ENCODE data around the gene CACNA1G. TPM values are rescaled to one million over a fixed set of nuclear protein-coding genes. Genes with fewer than 3 reads are reported as not detected.

Gene CACNA1G
- total and polyA plus RNA-seq, 8 donors, result 0.50 to 38.2 (median 19.5) TPM

- no peak overlapping the region for H3K27ac ChIP-seq
- H3K27me3 ChIP-seq, result no peaks in the 10 kb centered on the region
- peaks cover 0 to 5% of the 10 kb centered on the region in 2 donors for H3K4me1 ChIP-seq
- intact Hi-C loops (cut with DNase I), result no loop called here
- no peak for TF ChIP-seq CTCF (IDR thresholded peaks at IDR 0.05)
- no peaks in the 10 kb centered on the region for H3K36me3 ChIP-seq
- DNase-seq (peak in 1 of 4 donors; percentile 42), ATAC-seq (no peak)
- no peak overlapping the region for H3K4me3 ChIP-seq
- H3K9me3 ChIP-seq, result no peaks in the 10 kb centered on the region
Observed at GRCh38 chr17:50514936-50515702, 45.4 kb upstream of the CACNA1G start.

DNA sequence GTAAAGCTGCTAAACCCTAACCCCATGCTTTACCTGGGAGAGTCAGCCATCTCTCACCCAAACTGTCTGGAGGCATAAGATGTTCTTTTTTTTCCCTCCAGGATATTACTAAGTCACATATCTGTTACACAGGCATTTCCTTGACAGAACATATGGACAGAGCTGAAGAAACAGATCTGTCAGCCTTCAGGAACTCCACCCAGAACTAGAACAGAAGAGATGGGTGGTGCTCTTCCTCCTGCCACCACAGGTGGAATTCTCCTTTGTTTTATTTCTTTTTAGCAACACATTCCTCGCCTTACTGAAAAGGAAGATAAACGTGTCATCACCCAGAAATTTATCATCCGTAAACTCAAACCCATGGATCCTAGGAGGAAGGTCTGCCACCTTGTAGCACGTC, 43.5 kb upstream of the CACNA1G start:
- DNase-seq (no peak), ATAC-seq (no peak)
- Histone ChIP-seq H3K36me3 (no peaks in the 10 kb centered on the region), H3K27me3 (no peaks in the 10 kb centered on the region), H3K27ac (no peak overlapping the region), H3K4me3 (no peak overlapping the region), H3K9me3 (no peaks in the 10 kb centered on the region), H3K4me1 (no peaks in the 10 kb centered on the region)
- intact Hi-C loops (cut with DNase I), result no loop called here
- no peak for TF ChIP-seq CTCF (IDR thresholded peaks at IDR 0.05)

- Histone ChIP-seq H3K27ac (no peak overlapping the region), H3K27me3 (no peaks in the 10 kb centered on the region), H3K36me3 (no peaks in the 10 kb centered on the region), H3K9me3 (no peaks in the 10 kb centered on the region), H3K4me1 (no peaks in the 10 kb centered on the region), H3K4me3 (no peak overlapping the region)
- intact Hi-C loops (cut with DNase I), result no loop called here
- TF ChIP-seq CTCF (IDR thresholded peaks at IDR 0.05), result no peak
- ATAC-seq (no peak), DNase-seq (peak in 1 of 4 donors; percentile 5)
Observed at GRCh38 chr17:50517504-50518383, 42.8 kb upstream of the CACNA1G start.

- intact Hi-C loops (cut with DNase I), result no loop called here
- H3K4me1 ChIP-seq, result no peaks in the 10 kb centered on the region
- DNase-seq (peak in 1 of 4 donors; percentile 53), ATAC-seq (no peak)
- H3K36me3 ChIP-seq, result no peaks in the 10 kb centered on the region
- H3K4me3 ChIP-seq, result no peak overlapping the region
- H3K27ac ChIP-seq, result no peak overlapping the region
- TF ChIP-seq CTCF (IDR thresholded peaks at IDR 0.05), result no peak
- H3K27me3 ChIP-seq, result no peaks in the 10 kb centered on the region
- no peaks in the 10 kb centered on the region for H3K9me3 ChIP-seq
Observed at GRCh38 chr17:50518384-50519023, 42.0 kb upstream of the CACNA1G start.

Data from left lung (tissue), 10 donors.